DND-41 (cell line): ENCODE data around the gene SELL.

Experiments
- CTCF ChIP-seq: IDR thresholded peaks from 2 replicates; pipeline ENCODE4 v1.5.1; 2012; ENCODE audit warnings: borderline replicate concordance, low read length, moderate library complexity, mild to moderate bottlenecking; ENCODE audit not compliant: poor library complexity, severe bottlenecking; ENCODE audit errors: extremely low read depth
- EZH2 ChIP-seq: IDR thresholded peaks from 3 replicates; pipeline ENCODE4 v1.6.1; 2012; ENCODE audit warnings: borderline replicate concordance, low read depth, mild to moderate bottlenecking, moderate library complexity, low read length, inconsistent platforms; ENCODE audit not compliant: severe bottlenecking

GRCh38 chr1:169759038-169759437 lies 47.6 kb upstream of the SELL start:
- no peak for TF ChIP-seq CTCF
- no peak for TF ChIP-seq EZH2
